H4 (cell line): ENCODE measurements around the gene CLDN5. TPM values are rescaled to one million over a fixed set of nuclear protein-coding genes. Genes with fewer than 3 reads are reported as not detected.

Source experiments
- DNase-seq: peaks from one replicate; pipeline ENCODE4 v3.0.0-alpha.2; 2015; ENCODE audit warnings: low spot score
- total RNA-seq: library from RNA; depleted of rRNA; stranded (reverse); fragments of >200 nt; shearing (Covaris generic); gene quantifications from 2 replicates; pipeline ENCODE4 v1.2.3, GENCODE V29; 2014

Gene CLDN5
- total RNA-seq, 1 experiment from 2014 or later = not detected

DNA sequence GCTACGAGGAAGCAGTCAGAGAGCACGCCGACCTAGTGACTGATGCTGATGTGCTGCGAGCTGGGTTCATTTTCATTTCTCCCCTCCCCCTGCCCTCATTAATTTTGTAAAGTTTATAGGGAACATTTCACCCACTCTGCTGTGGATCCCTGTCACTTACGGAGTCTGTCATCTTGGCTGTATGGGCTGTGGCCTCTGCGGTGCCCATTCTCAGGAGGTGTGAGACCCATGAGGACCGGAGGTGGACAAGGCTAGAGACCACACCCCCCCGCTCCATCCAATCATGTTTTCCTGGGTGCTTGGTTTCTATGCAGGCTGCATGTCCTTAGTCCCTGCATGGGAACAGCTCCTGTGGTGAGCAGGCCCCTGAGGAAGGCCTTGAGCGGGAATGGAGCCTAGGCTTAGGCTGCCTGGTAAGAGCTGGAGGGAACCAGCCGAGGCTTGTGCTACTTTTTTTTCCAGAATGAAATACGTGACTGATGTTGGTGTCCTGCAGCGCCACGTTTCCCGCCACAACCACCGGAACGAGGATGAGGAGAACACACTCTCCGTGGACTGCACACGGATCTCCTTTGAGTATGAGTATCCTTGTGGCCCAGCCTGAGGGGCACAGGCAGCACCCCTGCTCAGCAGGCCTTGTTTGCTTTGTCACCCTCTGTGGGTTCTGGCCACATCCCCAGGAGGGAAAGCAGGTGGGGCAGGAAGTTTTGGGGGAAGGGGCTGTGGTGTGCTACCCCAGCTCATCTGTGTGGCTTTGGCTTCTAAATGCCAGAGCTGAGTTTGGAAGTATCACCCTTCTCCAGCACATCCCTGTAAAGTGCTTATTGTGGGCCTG lies 19.1 kb downstream of the CLDN5 start:
- DNase-seq = no peak

DNA sequence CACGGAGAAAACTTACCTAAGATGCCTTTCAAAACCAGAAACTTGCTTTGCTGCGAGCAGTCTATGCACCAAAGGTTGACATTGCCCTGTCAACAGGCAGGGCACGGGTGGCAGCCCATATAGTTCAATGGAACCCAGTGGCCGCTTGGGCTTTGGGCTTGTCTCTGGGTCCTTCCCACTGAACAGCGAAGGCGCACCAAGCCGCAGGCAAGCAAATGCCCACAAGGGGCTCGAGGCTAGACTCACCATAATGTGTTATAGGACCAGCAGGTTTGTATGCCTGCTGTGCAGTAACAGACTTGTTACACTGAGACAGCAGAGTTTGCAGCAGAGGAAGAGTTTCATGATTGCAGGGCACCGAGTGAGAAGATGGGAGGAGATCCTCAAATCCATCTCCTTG lies 20.3 kb downstream of the CLDN5 start:
- DNase-seq = no peak

- no peak for DNase-seq
Measured at GRCh38 chr22:19503367-19503766, 20.8 kb downstream of the CLDN5 start.

GRCh38 chr22:19501897-19502447 lies 22.2 kb downstream of the CLDN5 start:
- no peak for DNase-seq

DNA sequence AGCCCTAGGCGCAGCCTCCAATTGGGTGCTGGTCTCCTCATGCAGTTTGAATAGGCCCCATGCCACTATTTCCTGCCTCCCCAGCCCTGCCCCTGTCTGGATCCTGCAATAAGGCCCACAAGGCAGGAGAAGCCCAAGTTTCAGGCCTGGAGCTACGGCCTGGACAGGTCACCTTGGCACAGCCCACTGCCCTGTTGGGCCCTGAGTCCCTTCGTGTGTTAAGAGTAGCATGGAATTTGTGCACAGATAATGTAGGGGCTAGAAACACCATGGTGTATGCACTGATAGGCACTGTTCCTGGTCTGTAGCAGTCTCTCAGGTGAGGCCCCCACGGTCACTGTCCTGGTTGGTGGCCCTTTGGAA lies 24.3 kb downstream of the CLDN5 start:
- DNase-seq = no peak

- no peak for DNase-seq
Measured at GRCh38 chr22:19499236-19499879, 24.9 kb downstream of the CLDN5 start.

DNA sequence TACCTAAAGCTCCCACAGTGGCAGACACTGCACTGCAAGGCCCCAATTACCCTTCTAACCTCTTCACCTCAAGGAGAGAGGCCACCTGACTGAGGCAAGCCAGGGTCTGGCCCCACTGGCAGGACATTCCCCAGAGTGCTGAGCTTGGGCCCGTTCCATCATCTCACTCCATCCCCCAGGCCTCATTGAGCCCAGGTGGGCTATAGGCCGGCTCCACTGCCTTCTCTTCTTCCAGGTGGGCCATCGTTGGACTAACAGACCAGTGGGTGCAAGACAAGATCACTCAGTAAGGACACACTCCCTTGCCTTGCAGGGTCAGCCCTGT lies 25.4 kb downstream of the CLDN5 start:
- no peak for DNase-seq

GRCh38 chr22:19498154-19498865 lies 25.9 kb downstream of the CLDN5 start:
- DNase-seq = no peak

- peak; percentile 16 for DNase-seq
Measured at GRCh38 chr22:19497245-19497644, 27.0 kb downstream of the CLDN5 start.

DNA sequence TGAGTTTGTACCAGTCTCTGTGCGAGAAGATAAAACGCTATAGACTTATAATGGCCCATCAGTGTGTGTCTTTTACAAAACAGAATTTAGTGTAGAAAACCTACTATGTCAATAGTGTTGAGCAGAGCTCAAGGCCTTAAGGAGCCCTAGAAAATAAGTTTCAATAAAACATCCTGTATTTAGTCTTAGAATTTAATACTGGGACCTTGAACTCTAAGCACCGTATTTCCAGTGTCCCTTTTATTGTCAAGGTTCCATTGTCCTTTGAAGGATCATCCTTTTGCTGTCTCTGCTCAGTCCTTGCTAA lies 27.9 kb downstream of the CLDN5 start:
- no peak for DNase-seq

DNA sequence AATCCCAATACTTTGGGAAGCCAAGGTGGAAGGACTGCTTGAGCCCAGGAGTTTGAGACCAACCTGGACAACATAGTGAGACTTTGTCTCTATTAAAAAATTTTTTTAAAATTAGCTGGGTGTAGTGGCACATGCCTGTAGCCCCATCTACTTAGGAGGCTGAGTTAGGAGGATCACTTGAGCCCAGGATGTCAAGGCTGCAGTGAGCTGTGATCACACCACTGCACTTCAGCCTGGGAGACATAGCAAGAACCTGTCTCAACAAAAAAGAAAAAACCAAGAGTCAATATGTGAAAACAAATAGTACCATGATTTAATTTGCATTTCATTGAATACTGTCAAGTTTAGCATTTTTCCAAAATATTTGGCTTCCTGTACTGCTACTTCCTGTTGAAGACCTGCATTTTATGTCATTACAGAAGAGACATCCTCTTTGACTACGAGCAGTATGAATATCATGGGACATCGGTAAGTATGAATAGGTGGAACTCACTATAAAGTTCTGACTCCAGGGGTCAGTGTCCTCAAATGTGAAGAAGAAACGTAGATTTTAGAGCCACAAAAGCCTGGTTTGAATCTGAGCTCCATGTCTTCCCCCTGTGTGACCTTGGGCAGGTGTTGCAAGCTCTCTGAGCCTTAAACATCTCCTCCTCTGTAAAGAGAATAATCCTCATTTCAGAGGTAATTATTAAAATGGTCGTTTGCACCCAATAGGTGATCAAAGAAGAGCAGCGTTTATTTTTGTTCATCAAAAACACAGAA lies 28.5 kb downstream of the CLDN5 start:
- DNase-seq = no peak

GRCh38 chr22:19494676-19495173 lies 29.5 kb downstream of the CLDN5 start:
- no peak for DNase-seq

- no peak for DNase-seq
Measured at GRCh38 chr22:19494001-19494560, 30.1 kb downstream of the CLDN5 start.

GRCh38 chr22:19492504-19493174 lies 31.6 kb downstream of the CLDN5 start:
- no peak for DNase-seq

DNA sequence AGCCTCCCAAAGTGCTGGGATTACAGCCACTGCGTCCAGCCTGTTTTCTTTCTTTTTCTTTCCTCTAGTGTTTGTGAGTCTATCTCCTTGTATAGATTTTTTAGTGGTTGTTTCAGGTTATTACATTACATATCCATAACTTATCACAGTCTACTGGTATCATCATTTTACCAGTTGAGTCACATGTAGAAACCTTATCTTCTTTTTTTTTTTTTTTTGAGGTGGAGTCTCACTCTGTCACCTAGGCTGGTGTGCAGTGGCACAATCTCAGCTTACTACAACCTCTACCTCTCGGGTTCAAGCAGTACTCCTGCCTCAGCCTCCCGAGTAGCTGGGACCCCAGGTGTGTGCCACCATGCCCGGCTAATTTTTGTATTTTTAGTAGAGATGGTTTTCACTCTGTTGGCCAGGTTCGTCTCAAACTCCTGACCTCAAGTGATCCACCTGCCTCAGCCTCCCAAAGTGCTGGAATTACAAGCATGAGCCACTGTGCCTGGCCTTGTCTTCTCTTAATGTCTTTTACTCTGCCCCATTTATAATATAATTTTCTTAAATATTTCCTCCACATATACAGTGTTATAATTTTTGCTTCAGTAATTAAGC lies 33.5 kb downstream of the CLDN5 start:
- no peak for DNase-seq

DNA sequence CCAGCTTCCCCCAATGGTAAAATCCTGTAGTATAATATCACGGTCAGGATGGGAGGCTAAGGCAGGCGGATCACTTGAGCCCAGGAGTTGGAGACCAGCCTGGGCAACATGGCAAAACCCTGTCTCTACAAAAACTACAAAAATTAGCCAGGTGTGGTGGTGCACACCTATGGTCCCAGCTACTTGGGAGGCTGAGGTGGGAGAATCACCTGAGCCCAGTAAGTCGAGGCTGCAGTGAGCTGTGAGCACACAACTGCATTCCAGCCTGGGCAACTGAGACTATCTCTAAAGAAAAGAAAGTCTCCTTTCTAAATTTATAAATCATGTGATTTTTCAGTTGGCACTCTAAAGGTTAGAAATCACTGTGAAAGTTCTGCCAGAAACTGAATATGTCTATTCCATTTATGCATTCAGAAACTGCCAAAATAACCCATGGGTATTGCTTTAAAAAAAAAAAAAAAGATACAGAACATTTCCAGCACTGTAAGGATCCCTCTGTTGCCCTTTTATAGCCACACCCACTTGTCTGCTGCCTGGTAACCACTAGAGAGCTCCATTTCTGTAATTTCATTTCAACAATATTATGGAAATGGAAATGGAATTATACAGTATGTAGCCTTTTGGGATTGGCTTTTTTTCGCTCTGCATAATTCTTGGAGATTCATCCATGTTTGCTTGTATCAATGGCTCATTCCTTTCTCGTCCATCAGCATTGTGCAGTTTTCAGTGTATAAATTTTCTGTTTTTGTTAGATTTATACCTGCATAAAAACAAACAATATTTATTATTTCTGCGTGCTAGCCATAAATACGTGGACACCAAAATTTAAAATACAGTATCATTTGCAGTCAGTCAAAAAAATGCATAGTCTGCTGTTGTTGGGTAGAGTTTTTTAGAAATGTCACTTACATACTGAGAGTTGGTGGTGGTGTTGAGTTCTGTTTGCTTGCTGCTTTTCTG lies 35.0 kb downstream of the CLDN5 start:
- no peak for DNase-seq

DNA sequence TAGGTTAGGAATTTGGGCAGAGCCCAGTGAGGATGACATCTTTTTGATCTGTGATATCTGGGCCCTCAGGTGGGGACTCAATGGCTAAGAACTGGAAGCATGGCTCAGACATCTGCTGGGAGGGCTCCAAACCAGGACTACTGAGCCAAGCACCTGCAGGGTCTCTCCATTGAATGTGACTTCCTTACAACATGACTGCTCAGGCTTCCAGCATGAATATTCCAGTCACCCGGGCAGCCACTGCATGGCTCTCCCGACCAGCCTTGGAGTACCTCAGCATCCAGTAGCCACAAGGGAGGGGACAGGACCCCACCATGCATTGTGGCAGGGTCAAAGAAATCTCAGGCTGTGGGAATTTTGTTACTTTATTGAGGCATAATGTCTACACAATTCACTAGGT lies 35.9 kb downstream of the CLDN5 start:
- DNase-seq = no peak

- no peak for DNase-seq
Measured at GRCh38 chr22:19483481-19484244, 40.5 kb downstream of the CLDN5 start.

DNA sequence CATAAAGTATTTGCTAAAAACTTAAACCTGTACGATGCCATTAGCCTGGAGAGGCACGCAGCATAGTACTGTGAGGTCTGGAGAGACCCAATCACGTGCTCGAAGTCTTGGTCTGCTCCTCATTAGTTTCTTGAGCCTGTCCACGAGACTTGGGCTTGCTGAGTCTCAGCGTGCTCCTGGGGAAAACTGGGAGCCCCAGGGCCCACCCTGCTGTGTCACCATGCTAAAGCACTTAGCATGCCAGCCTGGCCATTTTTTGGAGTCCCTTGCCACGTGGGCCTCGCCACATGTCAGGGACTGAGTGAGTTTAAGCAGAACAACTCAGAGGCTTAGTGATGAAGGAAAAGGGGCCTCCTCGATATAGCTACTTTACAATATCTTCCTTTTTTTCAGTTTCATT lies 41.9 kb downstream of the CLDN5 start:
- DNase-seq = no peak
